IMR-90 (cell line): ENCODE measurements around the gene ZBTB46. TPM values are rescaled to one million over a fixed set of nuclear protein-coding genes. Genes with fewer than 3 reads are reported as not detected.

Experiments
- ATAC-seq: fragments of 200-7000 bp; cut with Tn5 transposase; 2 replicates; pipeline ENCODE4 v1.9.1; 2020; ENCODE audit warnings: low read depth, mild to moderate bottlenecking, moderate library complexity
- BruUV-seq: library from RNA; stranded (reverse); fragments of 400-500 nt; replicated peaks from 2 replicates; lab custom pipeline; 2021; lab: Mats Ljungman, UMichigan
- CTCF ChIA-PET: fragments of 300-600 bp; formaldehyde crosslinking; extraction: SDS; loops from one replicate; lab custom pipeline; 2021; ENCODE audit warnings: antibody characterized with exemption; lab: Yijun Ruan, JAX
- POLR2A ChIA-PET: fragments of 300-600 bp; sonication (Branson Sonifier 250); formaldehyde crosslinking; loops from one replicate; lab custom pipeline; 2022; ENCODE audit warnings: antibody characterized with exemption; ENCODE audit not compliant: unreplicated experiment; lab: Charles Lee
- DNase-seq: peaks from one replicate; pipeline ENCODE4 v3.0.0; 2013
- H2AFZ ChIP-seq: replicated peaks from 2 replicates; pipeline ENCODE3; 2013; ENCODE audit warnings: low read length, mild to moderate bottlenecking; ENCODE audit not compliant: poor library complexity
- H2AK5ac ChIP-seq: 2 replicates; pipeline ENCODE4 v1.6.1; 2013; ENCODE audit warnings: low read depth, low read length, inconsistent platforms
- H2AK9ac ChIP-seq: replicated peaks from 2 replicates; pipeline ENCODE3; 2013; ENCODE audit warnings: mild to moderate bottlenecking, low read depth, low read length, moderate library complexity; ENCODE audit not compliant: poor library complexity
- H2BK120ac ChIP-seq: 2 replicates; pipeline ENCODE4 v1.6.1; 2013; ENCODE audit warnings: low read depth, low read length, inconsistent platforms
- H2BK15ac ChIP-seq: 3 replicates; pipeline ENCODE4 v1.6.1; 2013; ENCODE audit warnings: low read depth, low read length, inconsistent platforms
- H2BK20ac ChIP-seq: 2 replicates; pipeline ENCODE4 v1.6.1; 2013; ENCODE audit warnings: low read depth, mild to moderate bottlenecking, inconsistent platforms, low read length, moderate library complexity
- H2BK5ac ChIP-seq: 2 replicates; pipeline ENCODE4 v1.6.1; 2013; ENCODE audit warnings: mild to moderate bottlenecking, low read depth, low read length, inconsistent platforms; ENCODE audit not compliant: poor library complexity, severe bottlenecking
- H3K14ac ChIP-seq: replicated peaks from 2 replicates; pipeline ENCODE4 v1.6.1; 2013; ENCODE audit warnings: low read depth, low read length, inconsistent platforms
- H3K18ac ChIP-seq: 2 replicates; pipeline ENCODE4 v1.6.1; 2013; ENCODE audit warnings: low read depth, low read length, control low read depth
- H3K23ac ChIP-seq: 2 replicates; pipeline ENCODE4 v1.6.1; 2013; ENCODE audit warnings: low read depth, low read length, inconsistent platforms
- H3K27ac ChIP-seq: 2 replicates; pipeline ENCODE4 v1.5.1; 2013; ENCODE audit warnings: mild to moderate bottlenecking, control low read depth, low read length; ENCODE audit not compliant: insufficient read depth
- H3K27me3 ChIP-seq: 2 replicates; pipeline ENCODE4 v1.6.1; 2013; ENCODE audit warnings: low read length; ENCODE audit not compliant: control insufficient read depth, insufficient read depth
- H3K36me3 ChIP-seq: 2 replicates; pipeline ENCODE4 v1.6.1; 2013; ENCODE audit warnings: low read length, mixed read lengths; ENCODE audit not compliant: control insufficient read depth, insufficient read depth
- H3K4ac ChIP-seq: 2 replicates; pipeline ENCODE4 v1.6.1; 2013; ENCODE audit warnings: low read depth, low read length, inconsistent platforms
- H3K4me1 ChIP-seq: 2 replicates; pipeline ENCODE4 v1.6.1; 2013; ENCODE audit warnings: low read length, mixed read lengths; ENCODE audit not compliant: control insufficient read depth, insufficient read depth
- H3K4me2 ChIP-seq: 2 replicates; pipeline ENCODE4 v1.6.1; 2013; ENCODE audit warnings: low read depth, mild to moderate bottlenecking, control low read depth, low read length, moderate library complexity
- H3K4me3 ChIP-seq: 2 replicates; pipeline ENCODE4 v1.5.1; 2013; ENCODE audit warnings: low read depth, mild to moderate bottlenecking, control low read depth, low read length, moderate library complexity; ENCODE audit not compliant: insufficient read depth
- H3K56ac ChIP-seq: 2 replicates; pipeline ENCODE4 v1.6.1; 2013; ENCODE audit warnings: low read length, inconsistent platforms; ENCODE audit not compliant: insufficient read depth; ENCODE audit errors: extremely low read depth
- H3K79me1 ChIP-seq, 2 experiments: 2 replicates each; pipeline ENCODE4 v1.6.1; 2013; ENCODE audit warnings: low read length in 2 of 2, inconsistent platforms in 1 of 2, low read depth in 1 of 2
- H3K9ac ChIP-seq: 2 replicates; pipeline ENCODE4 v1.6.1; 2013; ENCODE audit warnings: low read depth, low read length, control low read depth
- H3K9me1 ChIP-seq: 2 replicates; pipeline ENCODE4 v1.6.1; 2013; ENCODE audit warnings: low read length, inconsistent platforms; ENCODE audit not compliant: insufficient read depth
- H3K9me3 ChIP-seq: 2 replicates; pipeline ENCODE4 v1.6.1; 2013; ENCODE audit warnings: low read length; ENCODE audit not compliant: control insufficient read depth, insufficient read depth
- H4K20me1 ChIP-seq: 2 replicates; pipeline ENCODE4 v1.6.1; 2013; ENCODE audit warnings: low read length, inconsistent platforms; ENCODE audit not compliant: insufficient read depth
- H4K5ac ChIP-seq: 2 replicates; pipeline ENCODE4 v1.6.1; 2013; ENCODE audit warnings: mild to moderate bottlenecking, low read depth, low read length, control low read depth
- H4K8ac ChIP-seq, 2 experiments: 2 replicates each; pipeline ENCODE4 v1.6.1; 2013; ENCODE audit warnings: low read depth in 2 of 2, low read length in 2 of 2, control low read depth in 1 of 2, inconsistent platforms in 1 of 2
- H4K91ac ChIP-seq: 2 replicates; pipeline ENCODE4 v1.6.1; 2013; ENCODE audit warnings: low read depth, low read length, inconsistent platforms; ENCODE audit not compliant: insufficient read depth
- BHLHE40 ChIP-seq: fragments of 150-350 bp; IDR thresholded peaks from 2 replicates; pipeline ENCODE4 v1.6.1; 2016; ENCODE audit warnings: mild to moderate bottlenecking, low read depth, low read length
- CEBPB ChIP-seq: IDR thresholded peaks from 2 replicates; pipeline ENCODE4 v1.6.1; 2012; ENCODE audit warnings: low read depth, low read length, improper control_type of control experiment
- CHD1 ChIP-seq: IDR thresholded peaks from 2 replicates; pipeline ENCODE4 v1.6.1; 2012; ENCODE audit warnings: low read depth, low read length, improper control_type of control experiment
- FOS ChIP-seq: fragments of 150-350 bp; IDR thresholded peaks from 2 replicates; pipeline ENCODE4 v1.6.1; 2016; ENCODE audit warnings: low read depth, low read length
- MAFK ChIP-seq: IDR thresholded peaks from 2 replicates; pipeline ENCODE4 v1.6.1; 2012; ENCODE audit warnings: low read depth, low read length, improper control_type of control experiment
- MAZ ChIP-seq: IDR thresholded peaks from 2 replicates; pipeline ENCODE4 v1.6.1; 2012; ENCODE audit warnings: low read depth, mild to moderate bottlenecking, low read length, improper control_type of control experiment, moderate library complexity, borderline replicate concordance
- MXI1 ChIP-seq: IDR thresholded peaks from 2 replicates; pipeline ENCODE4 v1.6.1; 2012; ENCODE audit warnings: low read depth, mild to moderate bottlenecking, low read length, moderate library complexity, borderline replicate concordance
- NFE2L2 ChIP-seq: fragments of 150-350 bp; IDR thresholded peaks from 2 replicates; pipeline ENCODE4 v1.6.1; 2016; ENCODE audit warnings: low read depth, mild to moderate bottlenecking, low read length
- POLR2A ChIP-seq: IDR thresholded peaks from 2 replicates; pipeline ENCODE4 v1.6.1; 2012; ENCODE audit warnings: mild to moderate bottlenecking, low read depth, low read length
- RAD21 ChIP-seq: IDR thresholded peaks from 2 replicates; pipeline ENCODE4 v1.6.1; 2012; ENCODE audit warnings: low read length, improper control_type of control experiment
- SMC3 ChIP-seq: fragments of 150-350 bp; IDR thresholded peaks from 2 replicates; pipeline ENCODE4 v1.6.1; 2016; ENCODE audit warnings: low read depth, mild to moderate bottlenecking, antibody characterized with exemption, low read length, moderate library complexity
- WGBS, 2 experiments: methylation state at CpG; one replicate each; pipeline versions ENCODE4 v1.1.5 to v1.1.7; 2013; ENCODE audit warnings: missing lambda C conversion rate in 2 of 2; ENCODE audit not compliant: insufficient read length in 1 of 2; ENCODE audit errors: extremely low coverage in 2 of 2; 5-methylcytosine and 5-hydroxymethylcytosine counted together
- dilution Hi-C: fragments of 300-500 bp; cut with HindIII; formaldehyde crosslinking; loops from one replicate; pipeline ENCODE4 v1.14.3; 2018; ENCODE audit warnings: low sequenced_read_pairs; ENCODE audit not compliant: unreplicated experiment
- in situ Hi-C: fragments of 300-500 bp; cut with MboI; formaldehyde crosslinking; loops from 3 replicates; pipeline ENCODE4 v1.14.3; 2019; ENCODE audit warnings: low sequenced_read_pairs, inconsistent platforms, mixed read lengths
- intact Hi-C: fragments of 100-400 bp; cut with micrococcal nuclease; formaldehyde crosslinking; loops from 2 replicates; pipeline ENCODE4 v1.10.0; 2022
- polyA plus RNA-seq, 3 experiments: library from polyadenylated mRNA; depleted of rRNA; stranded (reverse); fragments of >200 nt; gene quantifications; 2 replicates each; pipeline ENCODE4 v1.2.3, GENCODE V29; 2012; ENCODE audit warnings: low replicate concordance in 1 of 3
- total RNA-seq: library from RNA; depleted of rRNA; stranded (reverse); fragments of >200 nt; gene quantifications from 2 replicates; pipeline ENCODE4 v1.2.3, GENCODE V29; 2012
- TF ChIP-seq, protein P1 (sequence below): fragments of 150-350 bp; IDR thresholded peaks from 2 replicates; pipeline ENCODE4 v1.6.1; 2017; ENCODE audit warnings: mild to moderate bottlenecking, antibody characterized with exemption, low read length, low read depth
- TF ChIP-seq, protein P2 (sequence below): fragments of 150-350 bp; IDR thresholded peaks from 2 replicates; pipeline ENCODE4 v1.6.1; 2016; ENCODE audit warnings: low read depth, mild to moderate bottlenecking, low read length, moderate library complexity, borderline replicate concordance
- TF ChIP-seq, protein P3 (sequence below): conservative IDR thresholded peaks from 2 replicates; pipeline ENCODE4 v1.5.1; 2012; ENCODE audit warnings: mild to moderate bottlenecking, low read depth, low read length, improper control_type of control experiment

ZBTB46 gene
- total and polyA plus RNA-seq, 2 of the 4 experiments (the other 2 are of a cell fraction): 4.2 to 14.9 TPM

DNA sequence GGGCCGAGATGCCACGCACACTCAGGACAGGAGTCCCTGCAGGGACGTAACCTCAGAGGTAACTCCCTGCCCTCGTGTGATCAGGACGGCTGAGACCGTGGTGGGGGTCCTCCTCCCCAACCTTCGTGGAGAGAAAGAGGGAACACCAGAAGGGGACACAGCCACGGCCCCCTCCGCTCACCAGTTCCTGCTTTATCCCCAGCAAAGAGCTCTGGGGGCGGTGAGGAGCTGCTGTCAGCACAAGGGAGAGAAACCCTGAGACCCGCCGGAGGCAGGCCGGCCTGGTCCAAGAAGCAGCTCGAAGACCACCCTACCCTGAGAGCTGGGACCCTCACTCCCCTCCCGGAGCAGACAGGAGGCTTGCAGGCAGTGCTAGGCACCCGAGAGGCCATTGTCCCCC is 47.1 kb downstream of the ZBTB46 start:
- H3K27me3 ChIP-seq: no peaks in the 10 kb centered on the region
- H3K36me3 ChIP-seq: peaks cover 4% of the 10 kb centered on the region; the same call in 1 of the 2 replicates
- intact Hi-C loops: no loop called here
- no peak overlapping the region for H2BK15ac ChIP-seq
- dilution Hi-C loops: no loop called here
- no peak overlapping the region for H3K27ac ChIP-seq
- no peak overlapping the region for H3K18ac ChIP-seq
- no peak overlapping the region for H3K4ac ChIP-seq
- no peak overlapping the region for H2AK9ac ChIP-seq
- H2BK20ac ChIP-seq: no peak overlapping the region
- H2BK5ac ChIP-seq: no peak overlapping the region
- peaks cover 6 to 30% of the 10 kb centered on the region in 2 experiments for H3K79me1 ChIP-seq
- POLR2A ChIA-PET: no interaction called here
- peaks cover 12% of the 10 kb centered on the region for H4K20me1 ChIP-seq
- no peaks in the 10 kb centered on the region for H3K4me1 ChIP-seq
- no peak for TF ChIP-seq POLR2A
- TF ChIP-seq RAD21: no peak
- TF ChIP-seq, protein P1, sequence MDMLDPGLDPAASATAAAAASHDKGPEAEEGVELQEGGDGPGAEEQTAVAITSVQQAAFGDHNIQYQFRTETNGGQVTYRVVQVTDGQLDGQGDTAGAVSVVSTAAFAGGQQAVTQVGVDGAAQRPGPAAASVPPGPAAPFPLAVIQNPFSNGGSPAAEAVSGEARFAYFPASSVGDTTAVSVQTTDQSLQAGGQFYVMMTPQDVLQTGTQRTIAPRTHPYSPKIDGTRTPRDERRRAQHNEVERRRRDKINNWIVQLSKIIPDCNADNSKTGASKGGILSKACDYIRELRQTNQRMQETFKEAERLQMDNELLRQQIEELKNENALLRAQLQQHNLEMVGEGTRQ: no peak
- TF ChIP-seq BHLHE40: no peak
- no peak for TF ChIP-seq MXI1
- TF ChIP-seq NFE2L2: no peak
- TF ChIP-seq SMC3: no peak
- no peak for TF ChIP-seq FOS
- TF ChIP-seq, protein P2, sequence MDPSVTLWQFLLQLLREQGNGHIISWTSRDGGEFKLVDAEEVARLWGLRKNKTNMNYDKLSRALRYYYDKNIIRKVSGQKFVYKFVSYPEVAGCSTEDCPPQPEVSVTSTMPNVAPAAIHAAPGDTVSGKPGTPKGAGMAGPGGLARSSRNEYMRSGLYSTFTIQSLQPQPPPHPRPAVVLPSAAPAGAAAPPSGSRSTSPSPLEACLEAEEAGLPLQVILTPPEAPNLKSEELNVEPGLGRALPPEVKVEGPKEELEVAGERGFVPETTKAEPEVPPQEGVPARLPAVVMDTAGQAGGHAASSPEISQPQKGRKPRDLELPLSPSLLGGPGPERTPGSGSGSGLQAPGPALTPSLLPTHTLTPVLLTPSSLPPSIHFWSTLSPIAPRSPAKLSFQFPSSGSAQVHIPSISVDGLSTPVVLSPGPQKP: no peak
- TF ChIP-seq CEBPB: no peak
- TF ChIP-seq, protein P3, sequence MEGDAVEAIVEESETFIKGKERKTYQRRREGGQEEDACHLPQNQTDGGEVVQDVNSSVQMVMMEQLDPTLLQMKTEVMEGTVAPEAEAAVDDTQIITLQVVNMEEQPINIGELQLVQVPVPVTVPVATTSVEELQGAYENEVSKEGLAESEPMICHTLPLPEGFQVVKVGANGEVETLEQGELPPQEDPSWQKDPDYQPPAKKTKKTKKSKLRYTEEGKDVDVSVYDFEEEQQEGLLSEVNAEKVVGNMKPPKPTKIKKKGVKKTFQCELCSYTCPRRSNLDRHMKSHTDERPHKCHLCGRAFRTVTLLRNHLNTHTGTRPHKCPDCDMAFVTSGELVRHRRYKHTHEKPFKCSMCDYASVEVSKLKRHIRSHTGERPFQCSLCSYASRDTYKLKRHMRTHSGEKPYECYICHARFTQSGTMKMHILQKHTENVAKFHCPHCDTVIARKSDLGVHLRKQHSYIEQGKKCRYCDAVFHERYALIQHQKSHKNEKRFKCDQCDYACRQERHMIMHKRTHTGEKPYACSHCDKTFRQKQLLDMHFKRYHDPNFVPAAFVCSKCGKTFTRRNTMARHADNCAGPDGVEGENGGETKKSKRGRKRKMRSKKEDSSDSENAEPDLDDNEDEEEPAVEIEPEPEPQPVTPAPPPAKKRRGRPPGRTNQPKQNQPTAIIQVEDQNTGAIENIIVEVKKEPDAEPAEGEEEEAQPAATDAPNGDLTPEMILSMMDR: no peak
- TF ChIP-seq MAZ: no peak
- no peak for TF ChIP-seq MAFK
- no peak for TF ChIP-seq CHD1
- no TSS peak for BruUV-seq
- H3K9me3 ChIP-seq: no peaks in the 10 kb centered on the region
- H4K8ac ChIP-seq: no peak overlapping the region
- 74% methylated on average over 6 of the region's 16 CpGs; no CpG with 5 or more reads in 1 of the 2 experiments for WGBS, 2 experiments
- H3K4me3 ChIP-seq: no peak overlapping the region
- no peak overlapping the region for H4K5ac ChIP-seq
- H2AK5ac ChIP-seq: no peak overlapping the region
- CTCF ChIA-PET: no interaction called here
- H3K9ac ChIP-seq: no peak overlapping the region
- H3K56ac ChIP-seq: no peak overlapping the region
- H2BK120ac ChIP-seq: no peak overlapping the region
- H3K23ac ChIP-seq: no peak overlapping the region
- H3K4me2 ChIP-seq: no peak overlapping the region
- H2AFZ ChIP-seq: no peak overlapping the region
- in situ Hi-C loops: loop anchor here (5.0 kb wide), 1 partner anchor 73 kb away; no protein-coding TSS in a partner anchor
- no peak for ATAC-seq
- no peak for DNase-seq
- no peak overlapping the region for H4K91ac ChIP-seq
- no peak overlapping the region for H3K14ac ChIP-seq
- H3K9me1 ChIP-seq: no peaks in the 10 kb centered on the region
